Measurements from ENCODE around the gene CFDP1.

Gene CFDP1

DNA sequence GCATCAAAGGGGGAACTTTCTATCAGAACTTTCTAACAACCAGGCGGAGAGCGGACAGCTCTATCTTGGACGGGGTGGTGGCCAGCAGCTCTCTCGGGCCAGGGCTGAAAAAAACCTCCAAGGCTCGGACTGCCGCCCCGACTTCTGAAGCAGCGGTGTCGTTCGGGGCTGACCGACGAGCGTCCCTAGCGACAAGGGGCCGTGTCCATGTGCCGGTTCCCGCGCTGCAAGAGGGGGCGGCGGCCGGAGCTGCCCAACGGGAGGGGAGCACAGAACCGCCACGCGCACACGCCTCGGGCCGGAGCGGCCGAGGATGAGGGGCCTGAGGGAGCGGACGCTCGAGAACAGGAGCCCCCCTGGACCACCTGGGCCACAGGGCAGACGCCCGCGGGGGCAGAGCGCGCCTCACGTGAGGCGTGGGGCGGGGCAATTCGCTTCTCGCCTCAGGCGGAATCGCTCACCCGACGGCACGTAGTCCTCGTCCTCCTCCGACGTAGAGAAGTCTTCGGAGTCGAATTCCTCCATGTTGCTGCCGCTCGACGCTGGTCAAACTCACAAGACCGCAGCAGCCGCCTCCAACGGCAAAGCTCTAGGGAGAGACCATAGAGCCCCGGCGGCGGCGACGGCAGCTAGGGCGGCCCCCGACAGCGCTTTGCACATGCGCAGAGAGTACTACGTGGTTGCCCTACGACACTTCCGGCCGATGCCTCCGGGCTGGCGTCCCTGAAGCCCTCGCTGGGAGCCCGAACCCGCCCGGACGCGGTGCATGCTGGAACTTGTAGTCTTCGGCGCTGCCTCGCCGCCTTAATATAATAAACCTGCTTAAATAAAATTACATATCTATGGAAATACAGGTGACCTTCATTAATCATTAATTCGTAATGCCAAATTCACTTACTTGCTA lies at the start of gene CFDP1:
Gene CFDP1 (minus strand): TSS at position 676 of the 904 bp plus-strand sequence. CDS start 151 bp downstream, at position 525.
- H3K27ac Mint-ChIP-seq, result peak within 1 kb of the TSS; percentile 99
- no peaks in the 10 kb centered on the region for H3K9me3 Mint-ChIP-seq
- peaks cover 2% of the 10 kb centered on the region for H3K36me3 Mint-ChIP-seq (ENCODE audit: low read depth)
- H3K4me1 Mint-ChIP-seq (ENCODE audit: low read depth), result peaks cover 17% of the 10 kb centered on the region
- H3K4me3 Mint-ChIP-seq, result peak within 1 kb of the TSS; percentile 85
- no peaks in the 10 kb centered on the region for H3K27me3 Mint-ChIP-seq (ENCODE audit: low read depth)

- no peaks in the 10 kb centered on the region for H3K4me1 Mint-ChIP-seq (ENCODE audit: low read depth)
- H3K27me3 Mint-ChIP-seq (ENCODE audit: low read depth), result peaks cover 3% of the 10 kb centered on the region
- H3K4me3 Mint-ChIP-seq, result no peak overlapping the region
- no peaks in the 10 kb centered on the region for H3K36me3 Mint-ChIP-seq (ENCODE audit: low read depth)
- no peak overlapping the region for H3K27ac Mint-ChIP-seq
- H3K9me3 Mint-ChIP-seq, result no peaks in the 10 kb centered on the region
These were observed 49.3 kb upstream of the CFDP1 start for GRCh38 chr16:75482434-75483205.

DNA sequence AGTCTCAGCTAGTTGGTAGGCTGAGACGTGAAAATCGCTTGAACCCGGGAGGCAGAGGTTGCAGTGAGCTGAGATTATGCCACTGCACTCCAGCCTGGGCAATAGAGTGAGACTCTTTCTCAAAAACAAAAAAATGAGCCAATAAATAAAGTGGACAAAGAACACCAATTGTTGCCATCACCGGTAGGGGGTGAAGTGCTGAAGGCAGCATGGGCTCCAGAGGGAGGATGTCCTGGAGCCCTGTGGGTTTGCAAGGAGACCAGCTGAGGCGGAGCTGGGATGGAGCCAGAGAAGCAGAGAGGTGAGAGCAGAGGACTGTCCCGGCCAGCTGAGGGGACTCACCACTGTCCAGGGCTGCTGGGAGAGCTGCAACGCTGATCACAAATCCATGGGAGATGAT lies 48.2 kb upstream of the CFDP1 start:
- peaks cover 3% of the 10 kb centered on the region for H3K27me3 Mint-ChIP-seq (ENCODE audit: low read depth)
- no peak overlapping the region for H3K27ac Mint-ChIP-seq
- no peaks in the 10 kb centered on the region for H3K9me3 Mint-ChIP-seq
- H3K36me3 Mint-ChIP-seq (ENCODE audit: low read depth), result no peaks in the 10 kb centered on the region
- H3K4me3 Mint-ChIP-seq, result no peak overlapping the region
- no peaks in the 10 kb centered on the region for H3K4me1 Mint-ChIP-seq (ENCODE audit: low read depth)

DNA sequence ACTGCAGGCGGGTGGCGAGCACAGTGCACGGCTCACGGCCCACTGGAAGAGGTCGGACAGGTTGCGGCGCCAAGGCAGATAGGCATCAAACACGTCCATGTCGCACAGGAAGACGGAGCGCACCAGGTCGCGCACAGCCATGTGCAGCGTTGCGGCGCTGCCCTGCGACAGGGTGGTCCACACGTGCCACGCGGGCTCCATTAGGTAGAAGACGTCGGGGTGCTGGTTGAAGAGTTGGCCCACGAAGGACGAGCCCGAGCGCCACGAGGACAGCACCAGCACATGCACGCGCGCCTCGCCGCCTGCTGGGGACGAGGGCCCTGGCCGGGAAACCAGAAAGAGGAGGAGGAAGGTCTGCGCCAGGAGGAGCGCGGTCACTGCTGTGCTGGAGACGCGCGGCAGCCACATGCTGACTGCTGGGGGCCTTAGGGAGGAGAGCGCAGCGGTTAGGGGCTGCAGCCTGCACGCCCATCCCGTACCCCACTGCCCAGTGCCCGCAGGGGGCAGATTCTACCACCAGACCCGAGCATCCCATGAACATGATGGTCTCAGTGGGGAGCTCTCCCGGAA lies 46.2 kb upstream of the CFDP1 start:
- Mint-ChIP-seq H3K27ac (no peak overlapping the region), H3K4me3 (no peak overlapping the region), H3K9me3 (no peaks in the 10 kb centered on the region), H3K27me3 (ENCODE audit: low read depth) (peaks cover 7% of the 10 kb centered on the region), H3K4me1 (ENCODE audit: low read depth) (no peaks in the 10 kb centered on the region), H3K36me3 (ENCODE audit: low read depth) (no peaks in the 10 kb centered on the region)

- Mint-ChIP-seq H3K4me3 (no peak overlapping the region), H3K9me3 (no peaks in the 10 kb centered on the region)
These were observed 45.4 kb upstream of the CFDP1 start for GRCh38 chr16:75478480-75479345.

DNA sequence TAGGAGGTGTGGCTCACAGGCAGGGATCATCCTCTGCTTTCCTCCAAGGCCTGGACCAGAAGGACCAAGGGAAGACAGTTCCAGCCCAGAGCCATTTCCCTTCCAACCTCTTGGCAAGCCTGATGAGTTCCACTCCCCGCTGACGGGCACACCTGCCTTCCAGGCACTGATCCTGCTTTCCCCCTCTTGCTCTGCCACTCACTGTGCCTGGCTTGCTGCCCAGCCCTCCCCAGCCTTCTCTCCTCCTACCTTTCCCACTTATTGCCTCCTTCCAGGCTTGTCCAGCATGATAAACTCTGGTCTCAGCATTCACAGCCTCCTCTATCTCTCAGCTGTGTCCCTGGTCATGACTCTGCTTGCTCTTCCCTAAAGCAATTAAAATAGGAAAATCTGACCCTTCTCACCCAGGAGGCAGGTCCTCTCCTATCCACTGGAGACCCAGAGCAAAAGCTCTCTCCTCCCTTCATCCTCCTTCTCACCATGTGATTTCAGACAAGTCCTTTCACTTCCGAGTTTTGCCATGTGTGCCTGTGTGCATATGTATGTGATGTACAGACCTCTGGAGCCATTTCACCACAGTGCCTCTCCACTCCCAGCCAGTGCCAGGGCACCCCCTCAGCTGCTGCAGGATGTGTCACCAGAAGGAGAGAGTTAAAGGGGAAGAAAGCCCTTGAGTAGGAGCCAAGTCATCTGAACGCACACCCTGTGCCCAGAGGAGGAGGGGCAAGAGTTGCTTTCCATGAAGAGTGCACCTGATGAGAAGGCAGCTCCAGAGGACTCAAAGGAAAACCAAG lies 44.6 kb upstream of the CFDP1 start:
- Mint-ChIP-seq H3K4me1 (ENCODE audit: low read depth) (no peaks in the 10 kb centered on the region), H3K9me3 (no peaks in the 10 kb centered on the region), H3K27me3 (ENCODE audit: low read depth) (peaks cover 7% of the 10 kb centered on the region), H3K27ac (no peak overlapping the region), H3K36me3 (ENCODE audit: low read depth) (no peaks in the 10 kb centered on the region), H3K4me3 (no peak overlapping the region)

More at GRCh38 chr16:75478480-75479345, 45.4 kb upstream of the CFDP1 start:
- Mint-ChIP-seq H3K27me3 (ENCODE audit: low read depth) (peaks cover 7% of the 10 kb centered on the region), H3K4me1 (ENCODE audit: low read depth) (no peaks in the 10 kb centered on the region), H3K36me3 (ENCODE audit: low read depth) (no peaks in the 10 kb centered on the region), H3K27ac (no peak overlapping the region)

GRCh38 chr16:75476817-75477216 lies 43.5 kb upstream of the CFDP1 start:
- H3K9me3 Mint-ChIP-seq, result no peaks in the 10 kb centered on the region
- no peak overlapping the region for H3K27ac Mint-ChIP-seq
- H3K4me1 Mint-ChIP-seq (ENCODE audit: low read depth), result no peaks in the 10 kb centered on the region
- H3K36me3 Mint-ChIP-seq (ENCODE audit: low read depth), result no peaks in the 10 kb centered on the region
- peaks cover 7% of the 10 kb centered on the region for H3K27me3 Mint-ChIP-seq (ENCODE audit: low read depth)
- no peak overlapping the region for H3K4me3 Mint-ChIP-seq

DNA sequence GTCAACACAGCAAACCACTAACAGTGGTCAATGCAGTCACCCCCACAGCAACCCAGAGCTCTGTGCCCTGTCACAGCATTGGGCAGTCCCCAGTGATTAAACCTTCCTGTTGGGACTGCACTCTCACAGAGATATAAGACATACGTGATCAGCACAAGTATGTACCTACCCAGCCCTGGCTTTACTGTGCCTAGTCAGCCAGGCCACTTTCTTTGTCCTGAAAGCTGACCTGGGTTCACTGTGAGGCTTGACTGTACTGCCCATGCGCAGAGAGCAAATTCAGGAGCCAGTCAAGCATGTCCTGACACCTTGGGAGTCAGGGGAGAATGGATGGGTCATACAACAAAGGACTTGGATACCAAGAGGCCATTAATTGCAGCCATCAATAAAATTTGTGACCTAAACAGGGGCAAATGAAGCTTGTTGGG lies 42.1 kb upstream of the CFDP1 start:
- no peak overlapping the region for H3K4me3 Mint-ChIP-seq
- no peaks in the 10 kb centered on the region for H3K4me1 Mint-ChIP-seq (ENCODE audit: low read depth)
- H3K9me3 Mint-ChIP-seq, result no peaks in the 10 kb centered on the region
- no peaks in the 10 kb centered on the region for H3K36me3 Mint-ChIP-seq (ENCODE audit: low read depth)
- H3K27ac Mint-ChIP-seq, result no peak overlapping the region
- peaks cover 7% of the 10 kb centered on the region for H3K27me3 Mint-ChIP-seq (ENCODE audit: low read depth)

GRCh38 chr16:75472908-75473877 lies 39.9 kb upstream of the CFDP1 start:
- Mint-ChIP-seq H3K4me3 (no peak overlapping the region), H3K27ac (no peak overlapping the region), H3K27me3 (ENCODE audit: low read depth) (peaks cover 7% of the 10 kb centered on the region), H3K9me3 (no peaks in the 10 kb centered on the region), H3K36me3 (ENCODE audit: low read depth) (no peaks in the 10 kb centered on the region), H3K4me1 (ENCODE audit: low read depth) (no peaks in the 10 kb centered on the region)

DNA sequence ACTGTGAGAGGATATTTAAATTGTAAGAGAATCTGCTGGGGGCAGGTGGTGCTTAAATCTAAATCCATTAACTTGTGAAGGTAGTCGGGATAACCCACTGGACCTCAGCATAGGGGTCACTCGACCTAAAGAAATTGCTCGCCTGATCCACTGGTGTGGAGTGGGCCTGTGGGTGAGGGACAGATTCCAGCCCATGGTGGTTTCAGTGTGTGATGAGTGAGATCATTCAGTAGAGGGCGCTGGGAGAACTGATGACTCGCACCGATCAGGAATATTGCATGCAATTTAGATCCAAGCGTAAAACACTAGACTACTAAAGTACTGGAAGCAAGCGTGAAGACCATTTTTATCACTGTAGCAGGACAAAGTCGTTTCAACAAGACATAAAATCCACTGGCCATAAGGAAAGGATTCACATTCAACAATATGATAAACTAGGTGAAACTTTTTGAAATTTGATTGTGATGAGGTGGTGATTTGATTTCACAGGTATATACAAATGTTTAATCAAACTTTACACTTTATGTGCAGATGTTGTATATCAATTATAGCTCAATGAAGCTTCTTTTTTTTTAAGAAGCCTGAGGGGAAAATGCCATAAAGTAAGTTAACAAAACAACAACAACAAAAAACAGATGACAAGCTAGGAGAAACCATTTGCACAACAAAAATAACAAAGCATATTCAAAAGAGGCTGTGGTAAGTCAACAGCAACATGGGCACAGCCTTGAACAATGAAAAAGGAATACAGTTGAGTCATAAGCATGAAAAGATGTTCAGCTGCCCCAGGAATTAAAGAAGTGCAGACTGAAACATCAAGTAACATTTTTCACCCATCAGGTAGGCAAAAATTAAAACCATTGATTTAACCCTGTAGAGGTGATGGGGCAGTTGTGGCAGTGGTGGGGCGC lies 38.7 kb upstream of the CFDP1 start:
- Mint-ChIP-seq H3K36me3 (ENCODE audit: low read depth) (no peaks in the 10 kb centered on the region), H3K9me3 (no peaks in the 10 kb centered on the region), H3K4me1 (ENCODE audit: low read depth) (no peaks in the 10 kb centered on the region), H3K27me3 (ENCODE audit: low read depth) (peaks cover 4% of the 10 kb centered on the region), H3K4me3 (no peak overlapping the region), H3K27ac (no peak overlapping the region)

GRCh38 chr16:75466760-75467159 lies 33.5 kb upstream of the CFDP1 start:
- H3K4me1 Mint-ChIP-seq (ENCODE audit: low read depth), result peaks cover 17% of the 10 kb centered on the region
- H3K36me3 Mint-ChIP-seq (ENCODE audit: low read depth), result peaks cover 5% of the 10 kb centered on the region
- H3K27me3 Mint-ChIP-seq (ENCODE audit: low read depth), result no peaks in the 10 kb centered on the region
- H3K9me3 Mint-ChIP-seq, result no peaks in the 10 kb centered on the region
- no peak overlapping the region for H3K4me3 Mint-ChIP-seq
- H3K27ac Mint-ChIP-seq, result no peak overlapping the region

Data from T-helper 1 cell treated with Interleukin-12 subunit alpha and Interleukin-12 subunit beta and Interleukin-4 antibody, amounts not matched to agents 30 μg/mL and 1 μg/mL, for 36 hours (primary cell).